SU-DHL-6 (cell line): ENCODE results near the gene NAV2.

Experiments used
- EZH2phosphoT487 ChIP-seq: fragments of 200-600 bp; sonication (generic), shearing (Covaris generic); conservative IDR thresholded peaks from 2 replicates; pipeline ENCODE4 v1.6.1; 2018; ENCODE audit warnings: mild to moderate bottlenecking, antibody characterized with exemption, low read length, moderate library complexity, mixed read lengths
- TF ChIP-seq, protein P1 (sequence below): fragments of 200-600 bp; sonication (generic); IDR thresholded peaks from one replicate; pipeline ENCODE4 v1.5.1; 2017; ENCODE audit warnings: antibody characterized with exemption, mild to moderate bottlenecking, low read length, moderate library complexity; ENCODE audit not compliant: insufficient read depth, poor library complexity, severe bottlenecking

DNA sequence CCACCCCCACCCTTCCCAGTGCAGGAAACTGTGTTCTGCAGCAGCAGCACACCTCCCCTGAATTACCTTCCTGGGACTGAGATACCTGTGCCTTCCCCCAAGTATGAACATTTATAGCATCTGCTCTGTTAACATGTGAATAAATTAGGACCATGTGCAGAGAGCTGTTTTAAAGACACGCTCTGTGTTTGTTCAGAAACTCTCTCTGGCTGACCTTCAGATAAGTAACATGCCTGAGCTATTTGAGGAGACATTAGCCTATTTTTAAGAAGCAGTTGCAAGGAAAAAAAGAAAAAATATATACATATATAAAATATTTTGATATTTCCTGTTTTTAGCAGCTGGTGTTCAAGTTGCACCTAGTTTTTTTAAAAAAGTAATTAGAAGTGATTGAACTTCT, 5.4 kb downstream of the NAV2 start:
- TF ChIP-seq, protein P1, sequence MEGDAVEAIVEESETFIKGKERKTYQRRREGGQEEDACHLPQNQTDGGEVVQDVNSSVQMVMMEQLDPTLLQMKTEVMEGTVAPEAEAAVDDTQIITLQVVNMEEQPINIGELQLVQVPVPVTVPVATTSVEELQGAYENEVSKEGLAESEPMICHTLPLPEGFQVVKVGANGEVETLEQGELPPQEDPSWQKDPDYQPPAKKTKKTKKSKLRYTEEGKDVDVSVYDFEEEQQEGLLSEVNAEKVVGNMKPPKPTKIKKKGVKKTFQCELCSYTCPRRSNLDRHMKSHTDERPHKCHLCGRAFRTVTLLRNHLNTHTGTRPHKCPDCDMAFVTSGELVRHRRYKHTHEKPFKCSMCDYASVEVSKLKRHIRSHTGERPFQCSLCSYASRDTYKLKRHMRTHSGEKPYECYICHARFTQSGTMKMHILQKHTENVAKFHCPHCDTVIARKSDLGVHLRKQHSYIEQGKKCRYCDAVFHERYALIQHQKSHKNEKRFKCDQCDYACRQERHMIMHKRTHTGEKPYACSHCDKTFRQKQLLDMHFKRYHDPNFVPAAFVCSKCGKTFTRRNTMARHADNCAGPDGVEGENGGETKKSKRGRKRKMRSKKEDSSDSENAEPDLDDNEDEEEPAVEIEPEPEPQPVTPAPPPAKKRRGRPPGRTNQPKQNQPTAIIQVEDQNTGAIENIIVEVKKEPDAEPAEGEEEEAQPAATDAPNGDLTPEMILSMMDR = no peak
- no peak for TF ChIP-seq EZH2phosphoT487
